Astrocyte of the cerebellum (primary cell): ENCODE results near the gene FOXP4.
A peak's percentile ranks its signal among the peaks of the same experiment; 100 is the strongest.

ENCODE experiments used
- DNase-seq: peaks from one replicate; pipeline ENCODE4 v3.0.0-alpha.2; 2011; ENCODE audit warnings: low read depth
- H3K4me3 ChIP-seq: 2 replicates; pipeline ENCODE4 v1.5.1; 2011; ENCODE audit warnings: mild to moderate bottlenecking, low read depth, low read length, moderate library complexity
- in situ Hi-C: cut with HindIII; loops from 2 replicates; pipeline ENCODE4 v1.10.0; 2017; ENCODE audit warnings: low sequenced_read_pairs
- TF ChIP-seq, protein P1 (sequence below): IDR thresholded peaks from 2 replicates; pipeline ENCODE4 v1.5.1; 2012; ENCODE audit warnings: low read length, low read depth, moderate library complexity, mild to moderate bottlenecking; ENCODE audit errors: missing control alignments

Gene FOXP4

DNA sequence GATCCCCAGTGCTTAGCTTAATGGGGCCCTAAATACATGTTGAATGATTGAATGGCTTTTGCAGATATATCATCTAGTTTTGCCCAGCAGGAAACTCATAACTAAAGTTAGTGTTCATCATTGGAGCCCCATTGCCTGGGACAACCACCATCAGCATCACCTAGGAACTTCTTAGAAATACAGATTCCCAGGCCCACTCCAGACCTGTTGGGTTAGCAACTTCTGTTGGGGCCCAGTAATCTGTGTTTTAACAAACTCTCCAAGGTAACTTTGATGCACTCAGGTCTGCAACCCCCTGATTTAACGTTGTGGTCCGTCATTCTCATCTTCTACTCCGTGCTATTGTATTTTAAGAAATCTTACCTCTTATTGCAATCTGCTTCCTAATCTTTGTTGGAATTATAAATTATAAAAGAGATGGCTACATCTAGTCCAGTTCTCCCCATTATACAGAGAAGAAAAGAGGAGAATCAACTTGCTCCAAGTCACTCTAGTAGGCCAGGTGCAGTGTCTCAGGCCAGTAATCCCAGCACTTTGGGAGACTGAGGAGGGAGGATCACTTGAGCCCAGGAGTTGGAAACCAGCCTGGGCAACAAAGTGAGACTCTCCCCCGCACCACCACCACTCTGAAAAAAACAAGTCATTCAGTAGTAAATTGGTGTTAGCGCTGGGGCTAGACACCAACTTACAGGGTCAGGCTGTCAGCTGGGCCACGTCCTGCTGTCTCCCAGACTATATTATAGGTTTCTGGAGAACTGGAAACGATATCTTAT is 13.7 kb downstream of the FOXP4 start:
- TF ChIP-seq, protein P1, sequence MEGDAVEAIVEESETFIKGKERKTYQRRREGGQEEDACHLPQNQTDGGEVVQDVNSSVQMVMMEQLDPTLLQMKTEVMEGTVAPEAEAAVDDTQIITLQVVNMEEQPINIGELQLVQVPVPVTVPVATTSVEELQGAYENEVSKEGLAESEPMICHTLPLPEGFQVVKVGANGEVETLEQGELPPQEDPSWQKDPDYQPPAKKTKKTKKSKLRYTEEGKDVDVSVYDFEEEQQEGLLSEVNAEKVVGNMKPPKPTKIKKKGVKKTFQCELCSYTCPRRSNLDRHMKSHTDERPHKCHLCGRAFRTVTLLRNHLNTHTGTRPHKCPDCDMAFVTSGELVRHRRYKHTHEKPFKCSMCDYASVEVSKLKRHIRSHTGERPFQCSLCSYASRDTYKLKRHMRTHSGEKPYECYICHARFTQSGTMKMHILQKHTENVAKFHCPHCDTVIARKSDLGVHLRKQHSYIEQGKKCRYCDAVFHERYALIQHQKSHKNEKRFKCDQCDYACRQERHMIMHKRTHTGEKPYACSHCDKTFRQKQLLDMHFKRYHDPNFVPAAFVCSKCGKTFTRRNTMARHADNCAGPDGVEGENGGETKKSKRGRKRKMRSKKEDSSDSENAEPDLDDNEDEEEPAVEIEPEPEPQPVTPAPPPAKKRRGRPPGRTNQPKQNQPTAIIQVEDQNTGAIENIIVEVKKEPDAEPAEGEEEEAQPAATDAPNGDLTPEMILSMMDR, result no peak
- no peak for DNase-seq
- in situ Hi-C loops, result loop anchor here (5.0 kb wide), 1 partner anchor 42 kb away; no protein-coding TSS in a partner anchor
- H3K4me3 ChIP-seq, result peak overlapping the region; percentile 37

- DNase-seq, result no peak
- peak overlapping the region; percentile 37 for H3K4me3 ChIP-seq
These were observed 14.4 kb downstream of the FOXP4 start for GRCh38 chr6:41560431-41561192.

GRCh38 chr6:41561416-41561815 is 15.2 kb downstream of the FOXP4 start:
- in situ Hi-C loops, result no loop called here

More at GRCh38 chr6:41560431-41561192, 14.4 kb downstream of the FOXP4 start:
- in situ Hi-C loops, result no loop called here
- TF ChIP-seq, protein P1, result no peak

GRCh38 chr6:41561931-41562911 is 16.0 kb downstream of the FOXP4 start:
- TF ChIP-seq, protein P1, result no peak
- no peak overlapping the region for H3K4me3 ChIP-seq
- DNase-seq, result no peak
- in situ Hi-C loops, result no loop called here

More at GRCh38 chr6:41561416-41561815, 15.2 kb downstream of the FOXP4 start:
- H3K4me3 ChIP-seq, result no peak overlapping the region
- TF ChIP-seq, protein P1, result no peak
- no peak for DNase-seq

DNA sequence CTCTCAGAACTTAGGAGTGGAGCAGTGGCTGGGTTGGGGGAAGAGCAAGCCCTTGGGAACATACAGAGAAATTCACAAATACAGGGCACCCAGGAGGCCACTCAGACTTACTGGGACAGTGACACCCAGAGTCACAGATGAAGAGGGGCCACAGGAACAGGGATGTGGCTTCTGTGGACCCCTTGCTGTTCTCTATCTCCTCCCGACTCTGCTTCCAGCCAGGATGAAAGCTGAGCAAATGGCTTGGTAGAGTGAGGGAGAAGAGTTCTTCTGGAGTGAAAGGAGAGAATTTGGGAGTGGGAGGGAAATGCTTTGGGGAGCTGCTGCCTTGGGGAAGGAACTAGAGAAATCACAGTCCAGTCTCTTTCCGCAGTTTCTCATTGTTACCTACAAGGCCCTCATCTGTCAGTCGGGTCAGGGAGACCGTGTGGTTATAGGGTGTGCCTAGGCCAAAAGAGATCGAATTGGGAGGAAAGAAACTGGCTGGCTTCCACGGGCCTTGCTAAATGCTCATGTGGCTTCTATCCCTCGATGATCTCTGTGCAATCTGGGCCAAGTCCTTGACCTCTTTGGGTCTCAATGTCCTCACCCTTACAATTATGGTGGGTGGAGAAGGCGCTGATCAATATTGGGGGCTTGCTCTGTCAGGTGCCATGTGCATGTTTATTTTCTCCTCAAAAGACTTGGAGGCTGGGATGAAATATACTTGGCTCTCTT is 17.0 kb downstream of the FOXP4 start:
- H3K4me3 ChIP-seq, result no peak overlapping the region
- DNase-seq, result no peak
- in situ Hi-C loops, result no loop called here
- TF ChIP-seq, protein P1, result no peak
